Spleen (tissue), 11 donors: ENCODE results near the gene DNER. TPM values are rescaled to one million over a fixed set of nuclear protein-coding genes. Genes with fewer than 3 reads are reported as not detected.

ENCODE experiments used
- DNase-seq: peaks from one replicate; pipeline ENCODE4 v3.0.0-alpha.2; 2020
- H3K27ac ChIP-seq, 8 donors: fragments of 200-600 bp; sonication (generic) in 7 of 8; 1 replicate in 4 of 8; 2 replicates in 4 of 8; pipeline versions ENCODE4 v1.5.0 to v1.8.0; 2016 to 2021; ENCODE audit warnings: inconsistent platforms in 4 of 8, mild to moderate bottlenecking in 4 of 8, moderate library complexity in 1 of 8
- H3K27me3 ChIP-seq, 7 donors: fragments of 200-600 bp; sonication (generic) in 6 of 7; replicated peaks in 1 of 7; 1 replicate in 4 of 7; 2 replicates in 3 of 7; pipeline versions ENCODE4 v1.5.0 to v1.8.0; 2016 to 2021; ENCODE audit warnings: inconsistent platforms in 3 of 7, mild to moderate bottlenecking in 1 of 7
- H3K36me3 ChIP-seq, 6 donors: fragments of 200-600 bp; sonication (generic) in 5 of 6; 1 replicate in 4 of 6; 2 replicates in 2 of 6; pipeline versions ENCODE4 v1.5.0 to v1.8.0; 2016 to 2021; ENCODE audit warnings: inconsistent platforms in 2 of 6
- H3K4me1 ChIP-seq, 6 donors: fragments of 200-600 bp; sonication (generic) in 5 of 6; 1 replicate in 3 of 6; 2 replicates in 3 of 6; pipeline versions ENCODE4 v1.5.0 to v1.8.0; 2016 to 2021; ENCODE audit warnings: inconsistent platforms in 3 of 6
- H3K4me3 ChIP-seq, 8 donors: fragments of 200-600 bp; sonication (generic) in 7 of 8; 1 replicate in 4 of 8; 2 replicates in 4 of 8; pipeline versions ENCODE4 v1.5.0 to v1.8.0; 2016 to 2021; ENCODE audit warnings: inconsistent platforms in 4 of 8, mild to moderate bottlenecking in 4 of 8, moderate library complexity in 2 of 8
- H3K9me3 ChIP-seq, 8 donors: fragments of 200-600 bp; sonication (generic) in 7 of 8; 1 replicate in 4 of 8; 2 replicates in 4 of 8; pipeline versions ENCODE4 v1.5.0 to v1.8.0; 2016 to 2021; ENCODE audit warnings: inconsistent platforms in 4 of 8
- CTCF ChIP-seq, 11 experiments: fragments of 200-600 bp in 7 of 11; fragments of 450-650 bp in 4 of 11; sonication (generic) in 4 of 11; IDR thresholded peaks in 8 of 11; conservative IDR thresholded peaks in 3 of 11; 1 replicate in 7 of 11; 2 replicates in 4 of 11; pipeline versions ENCODE4 v1.4.0 to v1.8.0; 2016 to 2021; ENCODE audit warnings: antibody characterized with exemption in 11 of 11, inconsistent platforms in 4 of 11, mild to moderate bottlenecking in 1 of 11
- POLR2A ChIP-seq, 3 donors: fragments of 450-650 bp; IDR thresholded peaks; one replicate each; pipeline ENCODE4 v1.5.1; 2017; ENCODE audit warnings: antibody characterized with exemption in 3 of 3, mild to moderate bottlenecking in 1 of 3
- POLR2AphosphoS5 ChIP-seq, 3 donors: sonication (generic); formaldehyde crosslinking; IDR thresholded peaks; one replicate each; pipeline ENCODE4 v1.5.1; 2017; ENCODE audit warnings: antibody characterized with exemption in 3 of 3
- WGBS, 5 donors: extraction: QIAGEN DNeasy Blood & Tissue Kit in 3 of 5; methylation state at CpG; one replicate each; pipeline versions ENCODE4 v1.1.5 to v1.1.7; 2013 to 2018; 5-methylcytosine and 5-hydroxymethylcytosine counted together
- intact Hi-C: fragments of 100-400 bp; cut with DNase I; formaldehyde crosslinking; loops from one replicate; pipeline ENCODE4 v1.15.0; 2023; ENCODE audit warnings: low total_unique reads
- polyA plus RNA-seq, 3 donors: library from polyadenylated mRNA; stranded (reverse); fragments of 200-250 nt; gene quantifications; one replicate each; pipeline ENCODE4 v1.2.1, GENCODE V29; 2013
- total RNA-seq, 7 donors: library from RNA; depleted of rRNA in 3 of 7; stranded (reverse); fragments of >200 nt in 3 of 7; fragmentation: NEBNext Ultra II Directional in 4 of 7; extraction: Animal tissue kit (Norgen Biotek cat#: 25700) in 4 of 7; gene quantifications; one replicate each; pipeline versions ENCODE4 v1.1.0 to v1.2.1, GENCODE V29; 2016 to 2021
- donor health status: healthy with polysubstance abuse.
- donor health status: DM: no; HTN: no; CAD: no; lungs with moderate emphysema.
- donor health status: DM: no; HTN: no; CAD: no.
- donor health status: Bipolar disorder and iron deficiency.
- donor health status: healthy.
- donor health status: DM: no; HTN: no; CAD: no.
- donor health status: DM: yes; HTN: yes; CAD: no.

DNER gene
- total and polyA plus RNA-seq, 10 donors: 0.03 to 0.58 (median 0.26) TPM; not detected in 3

- Histone ChIP-seq H3K9me3 (peaks cover 0 to 47% (median 29%) of the 10 kb centered on the region in 8 donors), H3K27ac (no peak overlapping the region), H3K4me1 (no peaks in the 10 kb centered on the region), H3K4me3 (no peak overlapping the region), H3K27me3 (no peaks in the 10 kb centered on the region), H3K36me3 (no peaks in the 10 kb centered on the region)
- intact Hi-C loops: no loop called here
- TF ChIP-seq POLR2AphosphoS5 (IDR thresholded peaks at IDR 0.05) (no peak), POLR2A (IDR thresholded peaks at IDR 0.05) (no peak), CTCF (IDR thresholded peaks at IDR 0.05 in 8 of 11, conservative IDR thresholded peaks at IDR 0.05 in 3 of 11) (no peak)
- DNase-seq: no peak
- 78 to 95% (median 83%) methylated on average over 4 of the region's 4 CpGs for WGBS, 5 donors
These were observed 325.6 kb downstream of the DNER start for GRCh38 chr2:229388731-229389130.

GRCh38 chr2:229387866-229388265 is 326.5 kb downstream of the DNER start:
- H3K4me1 ChIP-seq: no peaks in the 10 kb centered on the region
- DNase-seq: no peak
- TF ChIP-seq CTCF (IDR thresholded peaks at IDR 0.05 in 8 of 11, conservative IDR thresholded peaks at IDR 0.05 in 3 of 11): no peak
- H3K36me3 ChIP-seq: no peaks in the 10 kb centered on the region
- intact Hi-C loops: no loop called here
- H3K9me3 ChIP-seq: peaks cover 0 to 47% (median 30%) of the 10 kb centered on the region in 8 donors
- no peak overlapping the region for H3K4me3 ChIP-seq
- 72 to 95% (median 87%) methylated on average over 5 of the region's 5 CpGs for WGBS, 5 donors
- H3K27me3 ChIP-seq: no peaks in the 10 kb centered on the region
- H3K27ac ChIP-seq: no peak overlapping the region

GRCh38 chr2:229380101-229380625 is 334.2 kb downstream of the DNER start:
- Histone ChIP-seq H3K4me3 (no peak overlapping the region), H3K4me1 (no peaks in the 10 kb centered on the region), H3K36me3 (no peaks in the 10 kb centered on the region), H3K27me3 (peaks cover 0 to 7% (median 0%) of the 10 kb centered on the region in 7 donors), H3K27ac (no peak overlapping the region), H3K9me3 (peaks cover 0 to 37% (median 17%) of the 10 kb centered on the region in 8 donors)
- no peak for TF ChIP-seq POLR2A (IDR thresholded peaks at IDR 0.05)
- no peak for TF ChIP-seq CTCF (IDR thresholded peaks at IDR 0.05 in 8 of 11, conservative IDR thresholded peaks at IDR 0.05 in 3 of 11)
- intact Hi-C loops: no loop called here
- 81 to 87% (median 83%) methylated on average over 5 of the region's 5 CpGs for WGBS, 5 donors
- no peak for DNase-seq

- no peak for DNase-seq
- Histone ChIP-seq H3K36me3 (no peaks in the 10 kb centered on the region), H3K27ac (no peak overlapping the region), H3K4me3 (no peak overlapping the region), H3K9me3 (peaks cover 0 to 24% (median 3%) of the 10 kb centered on the region in 8 donors), H3K4me1 (no peaks in the 10 kb centered on the region), H3K27me3 (peaks cover 0 to 7% (median 0%) of the 10 kb centered on the region in 7 donors)
- intact Hi-C loops: no loop called here
- whole genome bisulfite sequencing, 5 donors: 66 to 85% (median 69%) methylated on average over 3 of the region's 3 CpGs
- TF ChIP-seq CTCF (IDR thresholded peaks at IDR 0.05 in 8 of 11, conservative IDR thresholded peaks at IDR 0.05 in 3 of 11) (no peak), POLR2AphosphoS5 (IDR thresholded peaks at IDR 0.05) (no peak), POLR2A (IDR thresholded peaks at IDR 0.05) (no peak)
These were observed 336.0 kb downstream of the DNER start for GRCh38 chr2:229378386-229378785.
